Measurements from ENCODE around the gene SNTG2. TPM values are rescaled to one million over a fixed set of nuclear protein-coding genes. Genes with fewer than 3 reads are reported as not detected.

SNTG2 gene
- total and polyA plus RNA-seq, 2 donors (not counting 1 experiment from before 2014, with no cell fraction given), result 0.06 TPM; not detected in 1

DNA sequence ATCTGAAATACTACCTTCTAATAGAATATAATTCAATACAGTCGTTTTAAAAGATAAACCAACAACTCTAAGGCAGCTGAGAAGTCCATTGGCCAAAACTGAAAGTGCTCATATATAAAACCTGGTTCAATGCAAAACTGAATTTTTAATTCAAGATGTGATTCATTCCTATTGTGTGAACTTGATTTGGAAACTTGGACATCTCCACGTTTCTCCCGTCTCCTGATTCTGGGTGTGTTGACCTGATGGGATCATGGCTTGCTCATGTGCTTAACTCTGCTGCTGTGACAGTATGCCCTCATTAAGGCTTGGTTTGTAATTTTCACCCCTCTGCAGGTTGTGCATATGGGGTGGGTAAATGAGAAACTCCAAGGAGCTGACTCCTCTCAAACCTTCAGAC is 296.3 kb downstream of the SNTG2 start:
- H4K20me1 ChIP-seq (ENCODE audit: control insufficient read depth, extremely low read depth, insufficient read depth, low read length), result no peaks in the 10 kb centered on the region
- DNase-seq (ENCODE audit: low read depth in 2 of 2), result no peak
- H3K4me2 ChIP-seq (ENCODE audit: extremely low read depth, insufficient read depth, low read length), result no peak overlapping the region
- no peaks in the 10 kb centered on the region for H3K79me2 ChIP-seq (ENCODE audit: control insufficient read depth, insufficient read depth, low read length)
- no peak overlapping the region for H3K27ac ChIP-seq (ENCODE audit: insufficient read depth, low read length)
- no peaks in the 10 kb centered on the region for H3K36me3 ChIP-seq (ENCODE audit: control insufficient read depth, insufficient read depth, low read length)
- no peak overlapping the region for H3K9ac ChIP-seq (ENCODE audit: insufficient read depth, low read length)
- TF ChIP-seq, protein P1, sequence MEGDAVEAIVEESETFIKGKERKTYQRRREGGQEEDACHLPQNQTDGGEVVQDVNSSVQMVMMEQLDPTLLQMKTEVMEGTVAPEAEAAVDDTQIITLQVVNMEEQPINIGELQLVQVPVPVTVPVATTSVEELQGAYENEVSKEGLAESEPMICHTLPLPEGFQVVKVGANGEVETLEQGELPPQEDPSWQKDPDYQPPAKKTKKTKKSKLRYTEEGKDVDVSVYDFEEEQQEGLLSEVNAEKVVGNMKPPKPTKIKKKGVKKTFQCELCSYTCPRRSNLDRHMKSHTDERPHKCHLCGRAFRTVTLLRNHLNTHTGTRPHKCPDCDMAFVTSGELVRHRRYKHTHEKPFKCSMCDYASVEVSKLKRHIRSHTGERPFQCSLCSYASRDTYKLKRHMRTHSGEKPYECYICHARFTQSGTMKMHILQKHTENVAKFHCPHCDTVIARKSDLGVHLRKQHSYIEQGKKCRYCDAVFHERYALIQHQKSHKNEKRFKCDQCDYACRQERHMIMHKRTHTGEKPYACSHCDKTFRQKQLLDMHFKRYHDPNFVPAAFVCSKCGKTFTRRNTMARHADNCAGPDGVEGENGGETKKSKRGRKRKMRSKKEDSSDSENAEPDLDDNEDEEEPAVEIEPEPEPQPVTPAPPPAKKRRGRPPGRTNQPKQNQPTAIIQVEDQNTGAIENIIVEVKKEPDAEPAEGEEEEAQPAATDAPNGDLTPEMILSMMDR (conservative IDR thresholded peaks at IDR 0.05 in 1 of 2, IDR thresholded peaks at IDR 0.05 in 1 of 2; ENCODE audit: low read depth in 1 of 2, low read length in 2 of 2), result no peak
- TF ChIP-seq EZH2 (IDR thresholded peaks at IDR 0.05; ENCODE audit: low read length, missing control alignments), result no peak
- no peaks in the 10 kb centered on the region for H3K4me1 ChIP-seq (ENCODE audit: control insufficient read depth, extremely low read depth, insufficient read depth, low read length)
- no peaks in the 10 kb centered on the region for H3K27me3 ChIP-seq (ENCODE audit: control insufficient read depth, insufficient read depth, low read length)
- no peak overlapping the region for H2AFZ ChIP-seq (ENCODE audit: low read length)
- H3K4me3 ChIP-seq (replicated peaks in 1 of 4; ENCODE audit: control extremely low read depth in 1 of 4, insufficient read depth in 1 of 4, low read depth in 3 of 4, low read length in 4 of 4), result no peak overlapping the region
- H3K9me3 ChIP-seq (ENCODE audit: control insufficient read depth, insufficient read depth, low read depth, low read length), result no peaks in the 10 kb centered on the region

GRCh38 chr2:1248187-1248586 is 297.5 kb downstream of the SNTG2 start:
- Histone ChIP-seq H3K4me3 (replicated peaks in 1 of 4; ENCODE audit: control extremely low read depth in 1 of 4, insufficient read depth in 1 of 4, low read depth in 3 of 4, low read length in 4 of 4) (no peak overlapping the region), H3K4me1 (ENCODE audit: control insufficient read depth, extremely low read depth, insufficient read depth, low read length) (no peaks in the 10 kb centered on the region), H4K20me1 (ENCODE audit: control insufficient read depth, extremely low read depth, insufficient read depth, low read length) (no peaks in the 10 kb centered on the region), H3K4me2 (ENCODE audit: extremely low read depth, insufficient read depth, low read length) (no peak overlapping the region), H3K9me3 (ENCODE audit: control insufficient read depth, insufficient read depth, low read depth, low read length) (no peaks in the 10 kb centered on the region), H3K27me3 (ENCODE audit: control insufficient read depth, insufficient read depth, low read length) (no peaks in the 10 kb centered on the region), H3K36me3 (ENCODE audit: control insufficient read depth, insufficient read depth, low read length) (no peaks in the 10 kb centered on the region), H3K27ac (ENCODE audit: insufficient read depth, low read length) (no peak overlapping the region), H3K9ac (ENCODE audit: insufficient read depth, low read length) (no peak overlapping the region), H2AFZ (ENCODE audit: low read length) (no peak overlapping the region), H3K79me2 (ENCODE audit: control insufficient read depth, insufficient read depth, low read length) (no peaks in the 10 kb centered on the region)
- no peak for TF ChIP-seq EZH2 (IDR thresholded peaks at IDR 0.05; ENCODE audit: low read length, missing control alignments)
- TF ChIP-seq, protein P1 (conservative IDR thresholded peaks at IDR 0.05 in 1 of 2, IDR thresholded peaks at IDR 0.05 in 1 of 2; ENCODE audit: low read depth in 1 of 2, low read length in 2 of 2), result no peak
- no peak for DNase-seq (ENCODE audit: low read depth in 2 of 2)

- Histone ChIP-seq H3K4me3 (replicated peaks in 1 of 4; ENCODE audit: control extremely low read depth in 1 of 4, insufficient read depth in 1 of 4, low read depth in 3 of 4, low read length in 4 of 4) (no peak overlapping the region), H4K20me1 (ENCODE audit: control insufficient read depth, extremely low read depth, insufficient read depth, low read length) (no peaks in the 10 kb centered on the region), H3K36me3 (ENCODE audit: control insufficient read depth, insufficient read depth, low read length) (no peaks in the 10 kb centered on the region), H3K27me3 (ENCODE audit: control insufficient read depth, insufficient read depth, low read length) (no peaks in the 10 kb centered on the region), H2AFZ (ENCODE audit: low read length) (no peak overlapping the region), H3K4me2 (ENCODE audit: extremely low read depth, insufficient read depth, low read length) (no peak overlapping the region), H3K27ac (ENCODE audit: insufficient read depth, low read length) (no peak overlapping the region), H3K9me3 (ENCODE audit: control insufficient read depth, insufficient read depth, low read depth, low read length) (no peaks in the 10 kb centered on the region), H3K9ac (ENCODE audit: insufficient read depth, low read length) (no peak overlapping the region), H3K4me1 (ENCODE audit: control insufficient read depth, extremely low read depth, insufficient read depth, low read length) (no peaks in the 10 kb centered on the region), H3K79me2 (ENCODE audit: control insufficient read depth, insufficient read depth, low read length) (no peaks in the 10 kb centered on the region)
- no peak for TF ChIP-seq EZH2 (IDR thresholded peaks at IDR 0.05; ENCODE audit: low read length, missing control alignments)
- TF ChIP-seq, protein P1 (conservative IDR thresholded peaks at IDR 0.05 in 1 of 2, IDR thresholded peaks at IDR 0.05 in 1 of 2; ENCODE audit: low read depth in 1 of 2, low read length in 2 of 2), result no peak
- no peak for DNase-seq (ENCODE audit: low read depth in 2 of 2)
Measured at GRCh38 chr2:1249897-1250687, 299.4 kb downstream of the SNTG2 start.
